Nephron progenitor cell (in vitro differentiated cells): ENCODE results near the gene SLC16A1.
A peak's percentile ranks its signal among the peaks of the same experiment; 100 is the strongest.
"Not testable (repeated sequence)": the region's sequence is repeated elsewhere in the genome, so short reads cannot be mapped to it uniquely, and the experiment has no call there.

Source experiments
- DNase-seq: peaks from one replicate; pipeline ENCODE4 v3.0.0; 2021
- H3K27ac Mint-ChIP-seq: 2 replicates; pipeline ENCODE4 v1.8.0; 2021; ENCODE audit warnings: mild to moderate bottlenecking, moderate library complexity, mixed read lengths
- H3K27me3 Mint-ChIP-seq: 2 replicates; pipeline ENCODE4 v1.8.0; 2021; ENCODE audit warnings: mild to moderate bottlenecking, low read depth, mixed read lengths; ENCODE audit not compliant: poor library complexity
- H3K36me3 Mint-ChIP-seq: 2 replicates; pipeline ENCODE4 v1.8.0; 2021; ENCODE audit warnings: low read depth, mixed read lengths
- H3K4me1 Mint-ChIP-seq: 2 replicates; pipeline ENCODE4 v1.8.0; 2021; ENCODE audit warnings: mixed read lengths
- H3K4me3 Mint-ChIP-seq: 2 replicates; pipeline ENCODE4 v1.8.0; 2021; ENCODE audit warnings: mild to moderate bottlenecking, moderate library complexity, mixed read lengths
- H3K9me3 Mint-ChIP-seq: 2 replicates; pipeline ENCODE4 v1.8.0; 2021; ENCODE audit warnings: mild to moderate bottlenecking, moderate library complexity, mixed read lengths
- TF ChIP-seq, protein P1 (sequence below): fragments of 200-600 bp; sonication (generic); IDR thresholded peaks from 2 replicates; pipeline ENCODE4 v1.5.0; 2021; ENCODE audit warnings: antibody characterized with exemption

The SLC16A1 gene

GRCh38 chr1:112960384-112960783 lies 4.4 kb upstream of the SLC16A1 start:
- Mint-ChIP-seq H3K4me3 (no peak overlapping the region), H3K36me3 (peaks cover 54% of the 10 kb centered on the region)

DNA sequence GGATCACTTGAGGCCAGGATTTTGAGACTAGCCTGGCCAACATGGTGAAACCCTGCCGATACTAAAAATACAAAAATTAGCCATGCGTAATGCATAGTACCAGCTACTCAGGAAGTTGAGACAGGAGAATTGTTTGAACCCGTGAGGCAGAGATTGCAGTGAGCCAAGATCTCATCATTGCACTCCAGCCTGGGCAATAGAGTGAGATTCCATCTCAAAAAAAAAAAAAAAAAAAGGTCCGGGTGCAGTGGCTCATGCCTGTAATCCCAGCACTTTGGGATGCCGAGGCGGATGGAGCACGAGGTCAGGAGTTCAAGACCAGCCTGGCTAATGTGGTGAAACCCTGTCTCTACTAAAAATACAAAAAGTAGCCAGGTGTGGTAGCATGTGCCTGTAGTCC lies 2.2 kb upstream of the SLC16A1 start:
- H3K27ac Mint-ChIP-seq, DNase-seq, H3K9me3 Mint-ChIP-seq, H3K27me3 Mint-ChIP-seq: not testable (repeated sequence)
- Mint-ChIP-seq H3K4me1 (peaks cover 56% of the 10 kb centered on the region), H3K4me3 (peak overlapping the region; percentile 97), H3K36me3 (peaks cover 42% of the 10 kb centered on the region)

More at GRCh38 chr1:112960384-112960783, 4.4 kb upstream of the SLC16A1 start:
- Mint-ChIP-seq H3K4me1 (peaks cover 36% of the 10 kb centered on the region), H3K27ac (no peak overlapping the region), H3K27me3 (no peaks in the 10 kb centered on the region), H3K9me3 (peaks cover 4% of the 10 kb centered on the region)
- TF ChIP-seq, protein P1, sequence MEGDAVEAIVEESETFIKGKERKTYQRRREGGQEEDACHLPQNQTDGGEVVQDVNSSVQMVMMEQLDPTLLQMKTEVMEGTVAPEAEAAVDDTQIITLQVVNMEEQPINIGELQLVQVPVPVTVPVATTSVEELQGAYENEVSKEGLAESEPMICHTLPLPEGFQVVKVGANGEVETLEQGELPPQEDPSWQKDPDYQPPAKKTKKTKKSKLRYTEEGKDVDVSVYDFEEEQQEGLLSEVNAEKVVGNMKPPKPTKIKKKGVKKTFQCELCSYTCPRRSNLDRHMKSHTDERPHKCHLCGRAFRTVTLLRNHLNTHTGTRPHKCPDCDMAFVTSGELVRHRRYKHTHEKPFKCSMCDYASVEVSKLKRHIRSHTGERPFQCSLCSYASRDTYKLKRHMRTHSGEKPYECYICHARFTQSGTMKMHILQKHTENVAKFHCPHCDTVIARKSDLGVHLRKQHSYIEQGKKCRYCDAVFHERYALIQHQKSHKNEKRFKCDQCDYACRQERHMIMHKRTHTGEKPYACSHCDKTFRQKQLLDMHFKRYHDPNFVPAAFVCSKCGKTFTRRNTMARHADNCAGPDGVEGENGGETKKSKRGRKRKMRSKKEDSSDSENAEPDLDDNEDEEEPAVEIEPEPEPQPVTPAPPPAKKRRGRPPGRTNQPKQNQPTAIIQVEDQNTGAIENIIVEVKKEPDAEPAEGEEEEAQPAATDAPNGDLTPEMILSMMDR, result no peak
- no peak for DNase-seq

DNA sequence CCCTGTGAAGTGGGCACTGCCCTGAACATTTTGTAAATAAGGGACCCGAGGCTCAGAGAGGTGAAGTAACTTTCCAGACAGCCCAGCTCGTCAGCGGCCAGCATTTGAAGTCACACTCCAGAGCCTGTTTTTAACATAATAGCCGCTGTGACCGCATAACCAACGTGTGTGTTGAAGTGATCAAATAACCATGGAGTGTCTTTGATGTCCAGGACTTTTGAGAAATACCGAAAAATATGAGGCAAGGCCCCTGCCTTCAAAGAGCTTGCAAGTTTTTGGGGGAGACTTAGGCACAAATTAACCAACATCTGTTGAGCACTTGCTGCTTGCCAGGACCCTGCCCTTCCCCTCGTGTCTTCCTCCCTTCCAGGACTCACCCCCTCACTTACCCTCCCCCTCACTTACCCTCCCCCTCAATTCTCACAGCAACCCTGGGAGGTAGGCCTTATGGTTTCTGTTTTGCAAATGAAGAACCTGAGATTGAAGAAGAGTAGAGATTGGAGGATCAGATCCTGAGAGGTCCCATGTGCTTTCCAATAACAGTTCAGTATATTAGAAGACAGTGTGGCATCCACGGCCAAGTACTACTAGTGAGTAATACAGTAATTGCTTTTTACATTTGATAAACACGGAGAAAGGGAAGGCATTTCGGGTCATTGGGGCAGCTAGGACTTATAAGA lies 1.3 kb upstream of the SLC16A1 start:
- peak overlapping the region; percentile 97 for H3K4me3 Mint-ChIP-seq
- H3K27ac Mint-ChIP-seq, result peak overlapping the region; percentile 17
- peak; percentile 6 for DNase-seq
- peaks cover 35% of the 10 kb centered on the region for H3K36me3 Mint-ChIP-seq
- peaks cover 66% of the 10 kb centered on the region for H3K4me1 Mint-ChIP-seq
- no peaks in the 10 kb centered on the region for H3K27me3 Mint-ChIP-seq
- TF ChIP-seq, protein P1, result no peak
- no peaks in the 10 kb centered on the region for H3K9me3 Mint-ChIP-seq

DNA sequence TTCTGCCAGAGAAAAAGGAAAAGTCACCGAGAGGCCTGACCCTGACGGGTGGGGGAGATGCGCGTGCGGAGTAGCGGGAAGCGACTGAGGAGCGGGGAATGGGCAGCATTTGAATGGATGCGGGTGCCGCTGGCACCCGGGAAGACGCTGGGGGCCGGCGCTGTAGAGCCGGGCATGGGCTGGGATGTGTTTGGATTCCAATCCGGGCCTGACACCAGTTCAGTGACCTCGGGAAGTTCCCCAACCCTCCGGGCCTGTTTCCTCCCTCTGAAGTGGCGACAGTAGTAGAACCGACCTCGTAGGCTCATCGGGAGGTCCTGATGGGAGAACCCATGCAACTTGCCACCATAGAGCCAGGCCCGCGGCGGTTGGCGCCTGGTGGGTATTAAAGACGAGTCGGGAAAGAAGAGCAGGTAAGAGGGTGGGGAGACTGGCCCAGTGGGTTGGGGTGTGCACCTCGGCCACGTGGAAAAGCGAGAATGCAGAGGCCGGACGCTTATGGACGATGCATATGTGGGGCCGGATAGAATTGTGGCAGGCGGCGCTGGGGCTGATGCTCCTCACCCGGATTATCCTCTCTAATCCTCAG lies 642 bp upstream of the SLC16A1 start:
- Mint-ChIP-seq H3K27ac (peak overlapping the region; percentile 98), H3K4me3 (peak overlapping the region; percentile 97), H3K4me1 (peaks cover 72% of the 10 kb centered on the region), H3K27me3 (no peaks in the 10 kb centered on the region), H3K9me3 (no peaks in the 10 kb centered on the region), H3K36me3 (peaks cover 34% of the 10 kb centered on the region)
- TF ChIP-seq, protein P1, result no peak
- DNase-seq, result no peak

DNA sequence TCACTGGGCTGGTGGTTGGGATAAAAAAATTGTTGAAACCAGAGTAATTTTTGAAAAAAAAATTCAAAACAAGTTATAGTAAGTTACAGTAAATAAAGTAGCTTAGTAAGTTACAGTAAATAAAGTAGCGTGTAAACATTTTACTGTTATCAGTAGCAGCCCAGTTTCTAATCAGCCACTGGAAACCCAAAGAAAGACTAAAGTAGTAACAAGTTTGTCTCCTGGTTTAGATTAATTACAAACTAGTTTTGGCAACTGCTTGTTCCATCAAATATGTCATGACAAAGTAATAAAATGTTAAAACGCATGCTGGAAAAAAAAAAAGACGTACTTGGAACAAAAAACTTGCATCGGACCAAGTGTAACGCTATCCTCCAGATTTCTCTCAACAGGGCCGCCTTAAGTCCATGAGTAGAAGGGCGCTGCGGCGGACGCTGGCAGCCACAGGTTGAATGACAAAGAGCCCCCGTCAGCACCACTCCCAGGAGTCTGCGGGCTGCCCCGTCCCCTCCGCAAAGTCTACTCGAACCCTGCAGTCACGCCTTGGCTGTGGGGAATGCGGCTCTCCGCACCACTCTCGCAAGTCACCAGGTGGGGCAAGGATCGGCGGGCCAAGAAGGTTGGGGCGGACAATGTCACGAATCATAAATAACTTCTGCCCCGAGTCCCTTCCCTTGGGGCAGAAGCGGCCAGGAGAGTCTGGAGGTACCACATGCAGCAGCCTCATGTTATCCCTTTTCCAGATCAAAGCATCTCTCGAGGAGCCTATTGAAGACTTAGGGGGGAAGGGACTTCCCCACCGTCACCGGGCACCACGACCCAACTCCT lies 837 bp downstream of the SLC16A1 start:
- peak; percentile 73 for DNase-seq
- H3K4me1 Mint-ChIP-seq, result peaks cover 83% of the 10 kb centered on the region

More for the DNA sequence above, 837 bp downstream of the SLC16A1 start:
- H3K9me3 Mint-ChIP-seq, result no peaks in the 10 kb centered on the region
- H3K27me3 Mint-ChIP-seq, result no peaks in the 10 kb centered on the region
- peak overlapping the region; percentile 97 for H3K4me3 Mint-ChIP-seq
- peaks cover 28% of the 10 kb centered on the region for H3K36me3 Mint-ChIP-seq
- TF ChIP-seq, protein P1, result no peak
- peak overlapping the region; percentile 98 for H3K27ac Mint-ChIP-seq
